ENCODE results near the gene ASS1. TPM values are rescaled to one million over a fixed set of nuclear protein-coding genes. Genes with fewer than 3 reads are reported as not detected.

The ASS1 gene
- polyA plus RNA-seq, 2 of the 4 experiments (the other 2 are of a cell fraction), result 11.3 to 32.5 TPM

GRCh38 chr9:130443456-130443801, 1.3 kb upstream of the ASS1 start:
- WGBS (ENCODE audit: missing lambda C conversion rate), result 70% methylated on average over 6 of the region's 6 CpGs
- DNase-seq (ENCODE audit: low read depth in 1 of 2, low spot score in 1 of 2) (no peak), FAIRE-seq (no peak), ATAC-seq (no peak)
- Histone ChIP-seq H3K4me1 (peaks cover 31% of the 10 kb centered on the region), H3K27ac (no peak overlapping the region), H3K9me3 (peaks cover 14% of the 10 kb centered on the region; the same call in 1 of the 3 replicates), H3K4me2 (no peak overlapping the region), H3K4me3 (no peak overlapping the region)
- ChIA-PET CTCF (interaction anchor here (0.7 to 2.7 kb wide), 4 partner anchors 10 to 241 kb away, joined by 3 to 26 read pairs (median 4); no protein-coding TSS in a partner anchor), POLR2A (no interaction called here)
- no peak for TF ChIP-seq ZFP36 (IDR thresholded peaks at IDR 0.05; ENCODE audit: borderline replicate concordance, partially characterized antibody)
- TF ChIP-seq ZSCAN20 (CRISPR knock-in tag; IDR thresholded peaks at IDR 0.05), result no peak
- TF ChIP-seq MAFK (IDR thresholded peaks at IDR 0.05; ENCODE audit: partially characterized antibody), result no peak
- TF ChIP-seq EHMT2 (IDR thresholded peaks at IDR 0.05; ENCODE audit: low read depth), result no peak
- no peak for TF ChIP-seq CHD4 (IDR thresholded peaks at IDR 0.05; ENCODE audit: borderline replicate concordance)
- no peak for TF ChIP-seq CTCF (IDR thresholded peaks at IDR 0.05)
- TF ChIP-seq MYC (IDR thresholded peaks at IDR 0.05; ENCODE audit: borderline replicate concordance, low read length), result no peak

GRCh38 chr9:130443840-130444492, 795 bp upstream of the ASS1 start:
- FAIRE-seq (no peak), ATAC-seq (no peak), DNase-seq (ENCODE audit: low read depth in 1 of 2, low spot score in 1 of 2) (no peak)
- ChIA-PET CTCF (interaction anchor here (0.9 to 2.7 kb wide), 3 partner anchors 10 to 240 kb away, joined by 3 to 26 read pairs (median 4); no protein-coding TSS in a partner anchor), POLR2A (no interaction called here)
- no peak for TF ChIP-seq ZC3H11A (IDR thresholded peaks at IDR 0.05)
- no peak for TF ChIP-seq NR3C1 (IDR thresholded peaks at IDR 0.05)
- no peak for TF ChIP-seq FOSL2 (IDR thresholded peaks at IDR 0.05)
- TF ChIP-seq FOSL2 (CRISPR knock-in tag; IDR thresholded peaks at IDR 0.05), result no peak
- no peak for TF ChIP-seq JUNB (IDR thresholded peaks at IDR 0.05)
- TF ChIP-seq EHF (CRISPR knock-in tag; IDR thresholded peaks at IDR 0.05), result no peak
- no peak for TF ChIP-seq TFCP2L1 (CRISPR knock-in tag; IDR thresholded peaks at IDR 0.05)
- TF ChIP-seq ATOH8 (CRISPR knock-in tag; IDR thresholded peaks at IDR 0.05; ENCODE audit: low read depth), result no peak
- no peak for TF ChIP-seq USF2 (IDR thresholded peaks at IDR 0.05)
- Histone ChIP-seq H3K9me3 (peaks cover 14% of the 10 kb centered on the region; the same call in 1 of the 3 replicates), H3K4me1 (peaks cover 31% of the 10 kb centered on the region), H3K4me2 (peak overlapping the region; percentile 100), H3K4me3 (peak overlapping the region; percentile 77; the same call in 2 of the 3 replicates), H3K27ac (peak overlapping the region; percentile 58 to 85; a peak in 4 of 6 replicates)
- whole genome bisulfite sequencing (ENCODE audit: missing lambda C conversion rate), result 88% methylated on average over 14 of the region's 14 CpGs

- WGBS (ENCODE audit: missing lambda C conversion rate), result 16% methylated on average over 23 of the region's 30 CpGs
- ATAC-seq (peak; percentile 49 to 79), DNase-seq (ENCODE audit: low read depth in 1 of 2, low spot score in 1 of 2) (peak in 1 of 2 experiments; percentile 56), FAIRE-seq (no peak)
- H3K9me3 ChIP-seq, result peaks cover 14% of the 10 kb centered on the region; the same call in 1 of the 3 replicates
- H3K4me3 ChIP-seq, result peak overlapping the region; percentile 77
- H3K27ac ChIP-seq, result peak overlapping the region; percentile 58 to 85; a peak in 5 of 6 replicates
- CTCF ChIA-PET, result interaction anchor here (1.3 to 5.7 kb wide), 3 partner anchors 14 to 237 kb away, joined by 3 to 69 read pairs (median 4); no protein-coding TSS in a partner anchor
- peak overlapping the region; percentile 100 for H3K4me2 ChIP-seq
- H3K4me1 ChIP-seq, result peaks cover 37% of the 10 kb centered on the region
- POLR2A ChIA-PET, result no interaction called here
- TF ChIP-seq ZC3H11A (IDR thresholded peaks at IDR 0.05), result no peak
- no peak for TF ChIP-seq ESRRA (IDR thresholded peaks at IDR 0.05; ENCODE audit: borderline replicate concordance, low read length)
- no peak for TF ChIP-seq TFCP2L1 (CRISPR knock-in tag; IDR thresholded peaks at IDR 0.05)
- no peak for TF ChIP-seq BHLHE40 (IDR thresholded peaks at IDR 0.05; ENCODE audit: low read depth, low read length)
- TF ChIP-seq RNF2 (IDR thresholded peaks at IDR 0.05; ENCODE audit: borderline replicate concordance, low read depth), result peak; percentile 65; the same call in 1 of the 2 replicates
- no peak for TF ChIP-seq HOXB13 (CRISPR knock-in tag; IDR thresholded peaks at IDR 0.05; ENCODE audit: low read depth)
These were observed 665 bp downstream of the ASS1 start for GRCh38 chr9:130445268-130445983.

All from A549 (cell line).